B cell (primary cell): Measurements from ENCODE around the gene TBC1D22A. TPM values are rescaled to one million over a fixed set of nuclear protein-coding genes. Genes with fewer than 3 reads are reported as not detected.

Experiments used
- ATAC-seq: fragments of 200-7000 bp; cut with Tn5 transposase; one replicate; pipeline ENCODE4 v1.10.0; 2021; ENCODE audit warnings: low read depth, mild to moderate bottlenecking, moderate number of reproducible peaks, moderate library complexity
- CTCF ChIA-PET: fragments of 350-600 bp; sonication (Branson Sonifier 250); formaldehyde crosslinking; loops from one replicate; lab custom pipeline; 2021; ENCODE audit warnings: antibody characterized with exemption, inconsistent platforms; lab: Charles Lee
- POLR2A ChIA-PET: fragments of 350-600 bp; sonication (Branson Sonifier 250); formaldehyde crosslinking; loops from one replicate; lab custom pipeline; 2021; ENCODE audit warnings: antibody characterized with exemption; lab: Charles Lee
- DNase-seq: peaks from one replicate; pipeline ENCODE4 v3.0.0; 2013
- H2AFZ ChIP-seq: 2 replicates; pipeline ENCODE4 v1.6.1; 2012; ENCODE audit warnings: mild to moderate bottlenecking, low read depth, low read length; ENCODE audit not compliant: insufficient read depth, poor library complexity, severe bottlenecking
- H3K27ac ChIP-seq, 2 donors: 1 replicate in 1 of 2; 2 replicates in 1 of 2; pipeline ENCODE4 v1.5.1; 2012 to 2013; ENCODE audit warnings: low read length in 2 of 2, mild to moderate bottlenecking in 2 of 2, moderate library complexity in 1 of 2
- H3K27me3 ChIP-seq, 4 experiments: fragments of 200-600 bp in 1 of 4; sonication (generic) in 1 of 4; replicated peaks in 1 of 4; 1 replicate in 2 of 4; 2 replicates in 2 of 4; pipeline versions ENCODE4 v1.6.1 to v1.7.0; 2013 to 2016; ENCODE audit warnings: low read length in 3 of 4, mild to moderate bottlenecking in 2 of 4, mixed read lengths in 1 of 4, moderate library complexity in 1 of 4; ENCODE audit not compliant: insufficient read depth in 4 of 4, control insufficient read depth in 3 of 4; ENCODE audit errors: control extremely low read depth in 1 of 4
- H3K36me3 ChIP-seq, 2 experiments: replicated peaks in 1 of 2; 1 replicate in 1 of 2; 2 replicates in 1 of 2; pipeline versions ENCODE4 v1.6.1 to v1.7.1; 2013; ENCODE audit warnings: low read length in 1 of 2; ENCODE audit not compliant: insufficient read depth in 2 of 2, control insufficient read depth in 1 of 2; ENCODE audit errors: control extremely low read depth in 1 of 2, extremely low read depth in 1 of 2
- H3K4me1 ChIP-seq, 2 donors: fragments of 200-600 bp in 1 of 2; sonication (generic) in 1 of 2; 1 replicate in 1 of 2; 2 replicates in 1 of 2; pipeline versions ENCODE4 v1.5.1 to v1.6.1; 2013 to 2017; ENCODE audit warnings: low read length in 2 of 2; ENCODE audit not compliant: control insufficient read depth in 2 of 2, insufficient read depth in 2 of 2
- H3K4me2 ChIP-seq: replicated peaks from 2 replicates; pipeline ENCODE3; 2012; ENCODE audit warnings: mild to moderate bottlenecking, low read depth, low read length; ENCODE audit not compliant: poor library complexity, severe bottlenecking
- H3K4me3 ChIP-seq, 5 experiments: fragments of 200-600 bp in 1 of 5; sonication (generic) in 1 of 5; 1 replicate in 3 of 5; 2 replicates in 2 of 5; pipeline versions ENCODE4 v1.5.1 to v1.7.0; 2011 to 2016; ENCODE audit warnings: low read length in 4 of 5, mild to moderate bottlenecking in 4 of 5, low read depth in 2 of 5, control low read depth in 1 of 5, moderate library complexity in 1 of 5; ENCODE audit not compliant: insufficient read depth in 1 of 5; ENCODE audit errors: control extremely low read depth in 1 of 5, extremely low read depth in 1 of 5
- H3K79me2 ChIP-seq: fragments of 200-600 bp; sonication (generic); one replicate; pipeline ENCODE4 v1.6.0; 2016; ENCODE audit warnings: low read length; ENCODE audit not compliant: control insufficient read depth, insufficient read depth
- H3K9ac ChIP-seq: fragments of 200-600 bp; sonication (generic); 2 replicates; pipeline ENCODE4 v1.6.1; 2017; ENCODE audit warnings: mild to moderate bottlenecking, low read length, moderate library complexity
- H3K9me3 ChIP-seq, 3 donors: one replicate each; pipeline versions ENCODE4 v1.6.1 to v1.7.1; 2013; ENCODE audit warnings: low read length in 2 of 3; ENCODE audit not compliant: control insufficient read depth in 2 of 3, insufficient read depth in 1 of 3; ENCODE audit errors: control extremely low read depth in 1 of 3
- H4K20me1 ChIP-seq: 2 replicates; pipeline ENCODE4 v1.6.0; 2012; ENCODE audit warnings: mild to moderate bottlenecking, low read length; ENCODE audit not compliant: insufficient read depth, control insufficient read depth, poor library complexity, severe bottlenecking
- H3K27ac Mint-ChIP-seq: one replicate; pipeline ENCODE4 v1.8.0; 2021; ENCODE audit warnings: mixed read lengths
- H3K27me3 Mint-ChIP-seq: one replicate; pipeline ENCODE4 v1.8.0; 2021; ENCODE audit warnings: mixed read lengths
- H3K4me1 Mint-ChIP-seq: one replicate; pipeline ENCODE4 v1.8.0; 2021; ENCODE audit warnings: mixed read lengths
- H3K4me3 Mint-ChIP-seq: one replicate; pipeline ENCODE4 v1.8.0; 2021; ENCODE audit warnings: mixed read lengths
- H3K9me3 Mint-ChIP-seq: one replicate; pipeline ENCODE4 v1.8.0; 2022; ENCODE audit warnings: mixed read lengths; ENCODE audit not compliant: insufficient read depth
- EZH2 ChIP-seq: IDR thresholded peaks from 2 replicates; pipeline ENCODE4 v1.6.1; 2012; ENCODE audit warnings: borderline replicate concordance, low read depth, mild to moderate bottlenecking, moderate library complexity, low read length; ENCODE audit not compliant: insufficient read depth, poor library complexity, severe bottlenecking
- WGBS: methylation state at CpG from one replicate; pipeline ENCODE4 v1.1.5; 2013; ENCODE audit warnings: missing lambda C conversion rate; ENCODE audit not compliant: insufficient coverage; 5-methylcytosine and 5-hydroxymethylcytosine counted together
- intact Hi-C: fragments of 100-400 bp; cut with micrococcal nuclease; formaldehyde crosslinking; loops from one replicate; pipeline ENCODE4 v1.10.0; 2022
- polyA plus RNA-seq: library from polyadenylated mRNA; depleted of rRNA; stranded (reverse); fragments of >200 nt; gene quantifications from 2 replicates; pipeline ENCODE4 v1.2.3, GENCODE V29; 2012
- total RNA-seq, 2 donors: library from RNA; stranded (reverse); fragments of 120-200 nt in 1 of 2; gene quantifications; 1 replicate in 1 of 2; 2 replicates in 1 of 2; pipeline versions ENCODE4 v1.2.3 to v1.2.4, GENCODE V29; 2013 to 2022
- TF ChIP-seq, protein P1 (sequence below): fragments of 200-600 bp; IDR thresholded peaks from one replicate; pipeline ENCODE4 v1.8.0; 2022; ENCODE audit warnings: antibody characterized with exemption, mild to moderate bottlenecking

The TBC1D22A gene
- total and polyA plus RNA-seq, 2 donors (not counting 1 experiment from before 2014, with no cell fraction given) = 73.8 to 128 TPM

DNA sequence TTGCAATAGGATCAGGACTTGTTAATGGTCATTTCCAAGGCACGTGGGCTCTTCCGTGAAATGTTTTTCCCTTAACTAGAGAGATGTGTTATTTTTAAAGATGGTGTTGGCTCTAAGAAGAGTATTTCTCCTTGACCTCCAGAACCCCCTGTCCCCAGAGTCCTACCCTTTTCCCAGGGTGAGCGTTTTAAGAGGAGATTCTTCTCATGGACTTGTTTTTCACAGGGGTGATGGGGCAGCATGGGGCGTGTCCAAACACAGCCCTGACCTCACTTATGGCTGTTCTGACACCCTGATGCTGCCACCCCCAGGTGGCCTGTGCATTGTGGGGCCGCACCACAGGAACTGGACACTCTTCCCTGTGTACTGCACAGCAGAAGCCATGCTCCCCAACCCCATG is 335.7 kb downstream of the TBC1D22A start:
- CTCF ChIA-PET = no interaction called here
- 100% methylated on average over 3 of the region's 5 CpGs for WGBS
- H3K9me3 Mint-ChIP-seq = no peaks in the 10 kb centered on the region
- H3K27ac Mint-ChIP-seq = no peak overlapping the region
- H3K9ac ChIP-seq = no peak overlapping the region
- DNase-seq (no peak), ATAC-seq (no peak)
- TF ChIP-seq, protein P1, sequence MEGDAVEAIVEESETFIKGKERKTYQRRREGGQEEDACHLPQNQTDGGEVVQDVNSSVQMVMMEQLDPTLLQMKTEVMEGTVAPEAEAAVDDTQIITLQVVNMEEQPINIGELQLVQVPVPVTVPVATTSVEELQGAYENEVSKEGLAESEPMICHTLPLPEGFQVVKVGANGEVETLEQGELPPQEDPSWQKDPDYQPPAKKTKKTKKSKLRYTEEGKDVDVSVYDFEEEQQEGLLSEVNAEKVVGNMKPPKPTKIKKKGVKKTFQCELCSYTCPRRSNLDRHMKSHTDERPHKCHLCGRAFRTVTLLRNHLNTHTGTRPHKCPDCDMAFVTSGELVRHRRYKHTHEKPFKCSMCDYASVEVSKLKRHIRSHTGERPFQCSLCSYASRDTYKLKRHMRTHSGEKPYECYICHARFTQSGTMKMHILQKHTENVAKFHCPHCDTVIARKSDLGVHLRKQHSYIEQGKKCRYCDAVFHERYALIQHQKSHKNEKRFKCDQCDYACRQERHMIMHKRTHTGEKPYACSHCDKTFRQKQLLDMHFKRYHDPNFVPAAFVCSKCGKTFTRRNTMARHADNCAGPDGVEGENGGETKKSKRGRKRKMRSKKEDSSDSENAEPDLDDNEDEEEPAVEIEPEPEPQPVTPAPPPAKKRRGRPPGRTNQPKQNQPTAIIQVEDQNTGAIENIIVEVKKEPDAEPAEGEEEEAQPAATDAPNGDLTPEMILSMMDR = no peak
- TF ChIP-seq EZH2 = no peak
- no peak overlapping the region for H3K4me3 ChIP-seq
- peaks cover 0 to 28% of the 10 kb centered on the region in 2 experiments for H3K36me3 ChIP-seq
- H4K20me1 ChIP-seq = peaks cover 80% of the 10 kb centered on the region
- peaks cover 0 to 4% (median 0%) of the 10 kb centered on the region in 3 donors for H3K9me3 ChIP-seq
- no peak overlapping the region for H3K4me2 ChIP-seq
- H3K27me3 ChIP-seq = no peaks in the 10 kb centered on the region
- POLR2A ChIA-PET = no interaction called here
- no peak overlapping the region for H2AFZ ChIP-seq
- no peaks in the 10 kb centered on the region for H3K4me1 ChIP-seq
- H3K4me3 Mint-ChIP-seq = no peak overlapping the region
- H3K27ac ChIP-seq = no peak overlapping the region
- H3K4me1 Mint-ChIP-seq = peaks cover 15% of the 10 kb centered on the region
- H3K79me2 ChIP-seq = peaks cover 36% of the 10 kb centered on the region
- intact Hi-C loops = no loop called here
- no peaks in the 10 kb centered on the region for H3K27me3 Mint-ChIP-seq

DNA sequence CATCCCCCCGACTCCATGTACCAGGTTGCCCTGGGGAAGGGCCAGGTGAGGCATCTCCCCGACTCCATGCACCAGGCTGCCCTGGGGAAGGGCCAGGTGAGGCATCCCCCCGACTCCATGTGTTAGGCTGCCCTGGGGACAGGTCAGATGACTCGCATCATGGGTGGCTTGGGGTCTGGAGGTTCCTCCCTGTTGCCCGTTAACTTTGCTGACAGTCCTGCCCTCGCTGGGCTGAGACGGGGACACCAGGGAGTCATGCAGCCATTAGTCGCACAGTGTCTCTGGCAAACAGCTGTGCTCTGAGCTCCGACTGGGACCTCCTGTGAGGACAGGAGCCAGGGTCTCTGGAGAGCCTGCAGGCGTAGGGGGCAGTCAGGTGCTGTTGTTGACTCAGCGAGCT is 336.1 kb downstream of the TBC1D22A start:
- H3K9ac ChIP-seq = no peak overlapping the region
- H3K9me3 ChIP-seq = no peaks in the 10 kb centered on the region
- 98% methylated on average over 11 of the region's 11 CpGs for WGBS
- no peak overlapping the region for H2AFZ ChIP-seq
- H3K9me3 Mint-ChIP-seq = no peaks in the 10 kb centered on the region
- H3K79me2 ChIP-seq = peaks cover 32% of the 10 kb centered on the region
- H3K27ac Mint-ChIP-seq = no peak overlapping the region
- H3K4me2 ChIP-seq = no peak overlapping the region
- peaks cover 0 to 32% of the 10 kb centered on the region in 2 experiments for H3K36me3 ChIP-seq
- CTCF ChIA-PET = no interaction called here
- DNase-seq = no peak
- no peaks in the 10 kb centered on the region for H3K4me1 ChIP-seq
- intact Hi-C loops = no loop called here
- H3K4me1 Mint-ChIP-seq = peaks cover 15% of the 10 kb centered on the region
- no peak overlapping the region for H3K4me3 ChIP-seq
- TF ChIP-seq EZH2 = no peak
- TF ChIP-seq, protein P1 = no peak
- peaks cover 78% of the 10 kb centered on the region for H4K20me1 ChIP-seq
- no peak overlapping the region for H3K27ac ChIP-seq
- POLR2A ChIA-PET = no interaction called here
- ATAC-seq = no peak
- H3K27me3 Mint-ChIP-seq = no peaks in the 10 kb centered on the region
- H3K4me3 Mint-ChIP-seq = no peak overlapping the region
- H3K27me3 ChIP-seq = no peaks in the 10 kb centered on the region
